IPS-18c (cell line): Measurements from ENCODE around the gene SLC7A7.
"Not testable (repeated sequence)": the region's sequence is repeated elsewhere in the genome, so short reads cannot be mapped to it uniquely, and the experiment has no call there.

Source experiments
- H3K4me3 ChIP-seq: 2 replicates; pipeline ENCODE4 v1.7.0; 2013; ENCODE audit warnings: low read depth, mild to moderate bottlenecking, low read length, moderate library complexity; ENCODE audit not compliant: insufficient read depth
- H3K9me3 ChIP-seq: one replicate; pipeline ENCODE4 v1.6.1; 2013; ENCODE audit warnings: mild to moderate bottlenecking, low read length, moderate library complexity; ENCODE audit not compliant: control insufficient read depth, insufficient read depth

SLC7A7 gene

GRCh38 chr14:22829661-22830442 is 14.6 kb upstream of the SLC7A7 start, which contains the start of gene MRPL52:
Gene MRPL52, plus strand, starts transcription at chr14:22829887. Its CDS starts 26 bp downstream, at chr14:22829913.
- no peaks in the 10 kb centered on the region for H3K9me3 ChIP-seq
- peak within 1 kb of the TSS; percentile 80 for H3K4me3 ChIP-seq

GRCh38 chr14:22829076-22829660 is 13.9 kb upstream of the SLC7A7 start:
- peak overlapping the region; percentile 80; the same call in 1 of the 2 replicates for H3K4me3 ChIP-seq
- not testable (repeated sequence) for H3K9me3 ChIP-seq

- no peak overlapping the region for H3K4me3 ChIP-seq
- H3K9me3 ChIP-seq = no peaks in the 10 kb centered on the region
Measured at GRCh38 chr14:22824711-22825359, 9.6 kb upstream of the SLC7A7 start.

GRCh38 chr14:22822571-22823098 is 7.4 kb upstream of the SLC7A7 start:
- H3K4me3 ChIP-seq = peak overlapping the region; percentile 90
- no peaks in the 10 kb centered on the region for H3K9me3 ChIP-seq

DNA sequence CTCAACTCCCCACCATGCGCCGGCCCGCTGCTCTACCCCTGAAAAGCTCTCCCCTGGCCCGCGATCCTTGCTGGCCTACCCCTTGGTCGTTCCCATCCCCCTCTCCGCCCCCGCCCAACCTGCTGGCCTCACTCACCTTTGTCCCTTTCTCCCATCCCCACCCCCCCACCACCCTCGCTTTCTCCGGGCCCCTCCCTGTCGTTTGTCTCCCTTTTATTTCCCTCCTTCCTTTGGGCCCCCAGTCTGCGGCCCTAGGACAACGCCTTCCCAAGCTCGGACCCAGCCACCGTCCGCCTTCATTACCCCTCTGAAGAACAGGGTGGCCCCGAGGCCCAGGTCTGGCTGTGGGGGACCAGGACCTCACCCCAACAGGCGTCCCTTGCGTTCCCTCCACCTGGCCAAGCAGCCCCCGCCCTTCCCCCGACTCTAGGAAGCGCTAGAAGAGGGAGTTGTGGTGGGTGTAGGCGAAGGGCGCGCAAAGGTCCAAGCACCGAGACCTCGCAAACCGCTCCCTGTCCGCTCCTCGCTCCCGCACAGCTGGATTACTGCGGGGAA is 6.9 kb upstream of the SLC7A7 start:
- peak overlapping the region; percentile 90 for H3K4me3 ChIP-seq

GRCh38 chr14:22821193-22822015 is 6.2 kb upstream of the SLC7A7 start:
- Histone ChIP-seq H3K4me3 (peak overlapping the region; percentile 90), H3K9me3 (no peaks in the 10 kb centered on the region)

More for the DNA sequence above, 6.9 kb upstream of the SLC7A7 start:
- no peaks in the 10 kb centered on the region for H3K9me3 ChIP-seq

- H3K4me3 ChIP-seq = no peak overlapping the region
- no peaks in the 10 kb centered on the region for H3K9me3 ChIP-seq
Measured at GRCh38 chr14:22820731-22821130, 5.5 kb upstream of the SLC7A7 start.

DNA sequence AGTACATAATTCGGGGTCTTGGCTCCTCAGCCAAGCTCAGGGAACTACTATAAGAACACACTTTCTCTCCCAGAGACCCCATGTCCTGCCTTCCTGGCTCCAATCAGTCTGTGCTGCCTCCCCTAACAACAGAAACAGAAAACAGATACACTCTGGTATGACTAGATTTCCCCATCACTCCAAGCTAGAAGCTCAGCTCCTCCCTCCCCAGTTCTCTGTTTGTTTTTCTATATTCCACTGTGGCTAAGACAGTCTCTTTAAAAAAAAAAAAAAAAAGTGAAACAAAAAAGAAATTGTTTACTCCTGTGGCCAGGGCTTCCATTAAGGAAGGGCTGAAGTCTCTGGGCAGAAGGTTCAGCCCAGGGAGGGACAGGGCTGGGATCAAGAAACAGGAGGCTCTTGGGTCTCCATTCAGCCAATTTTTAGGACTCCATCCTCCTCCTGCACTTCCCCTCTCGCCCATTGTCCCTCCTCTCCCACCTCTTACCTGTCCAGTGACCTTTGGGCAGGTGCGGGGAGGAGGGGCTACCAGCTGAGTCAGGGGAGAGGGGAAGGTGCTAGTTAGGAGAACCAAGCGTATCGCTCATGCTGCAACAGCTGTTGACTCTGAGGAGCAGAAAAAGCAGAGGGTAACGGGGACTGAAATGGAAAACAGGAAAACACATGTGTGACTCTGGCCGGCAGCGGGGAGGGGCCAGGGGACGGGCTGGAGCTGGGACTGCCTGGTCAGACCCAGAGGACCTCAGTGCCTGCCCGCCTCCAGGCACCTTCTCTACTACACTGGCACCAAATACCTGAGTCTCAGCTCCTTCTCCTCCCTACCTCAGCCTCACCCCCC is 4.1 kb upstream of the SLC7A7 start:
- Histone ChIP-seq H3K4me3 (no peak overlapping the region; the same call in 1 of the 2 replicates), H3K9me3 (no peaks in the 10 kb centered on the region)

- H3K4me3 ChIP-seq = no peak overlapping the region
Measured at GRCh38 chr14:22814373-22814772, 862 bp downstream of the SLC7A7 start.

GRCh38 chr14:22813145-22813544 is 2.1 kb downstream of the SLC7A7 start:
- H3K4me3 ChIP-seq = no peak overlapping the region
- no peaks in the 10 kb centered on the region for H3K9me3 ChIP-seq

More at GRCh38 chr14:22814373-22814772, 862 bp downstream of the SLC7A7 start:
- H3K9me3 ChIP-seq = no peaks in the 10 kb centered on the region

DNA sequence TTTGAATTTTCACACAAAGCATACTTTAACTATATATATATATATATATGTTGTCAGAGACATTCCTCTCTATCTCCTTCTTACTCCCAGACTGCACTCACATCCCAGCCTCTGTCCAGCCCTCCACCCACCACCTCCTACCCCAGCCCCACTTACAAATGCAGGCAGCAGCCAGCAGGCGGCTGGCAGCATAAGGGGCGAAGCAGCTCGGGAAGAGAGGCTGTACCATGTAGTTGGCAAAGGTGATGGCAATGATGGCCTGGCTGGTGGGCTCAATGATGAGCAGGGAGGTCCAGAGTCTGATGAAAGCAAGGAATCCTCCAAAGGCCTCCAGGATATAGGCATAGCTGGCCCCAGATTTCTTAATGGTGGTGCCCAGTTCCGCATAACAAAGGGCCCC is 2.5 kb downstream of the SLC7A7 start:
- H3K4me3 ChIP-seq = no peak overlapping the region
- H3K9me3 ChIP-seq = no peaks in the 10 kb centered on the region

DNA sequence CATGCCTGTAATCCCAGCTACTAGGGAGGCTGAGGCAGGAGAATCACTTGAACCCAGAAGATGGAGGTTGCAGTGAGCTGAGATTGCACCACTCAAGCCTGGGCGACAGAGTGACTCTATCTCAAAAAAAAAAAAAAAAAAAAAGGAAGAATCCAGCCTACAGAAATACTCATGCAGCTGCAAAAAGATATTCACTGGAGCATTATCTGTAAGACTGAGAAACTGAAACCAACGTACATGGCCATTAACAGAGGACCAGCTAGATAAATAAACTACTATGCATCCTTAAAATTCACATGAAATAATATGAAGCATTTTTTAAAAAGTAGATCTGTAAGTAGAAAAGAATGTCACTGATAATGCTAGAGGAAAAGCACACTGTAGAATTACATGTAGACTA is 3.5 kb downstream of the SLC7A7 start:
- Histone ChIP-seq H3K9me3 (no peaks in the 10 kb centered on the region), H3K4me3 (no peak overlapping the region)

DNA sequence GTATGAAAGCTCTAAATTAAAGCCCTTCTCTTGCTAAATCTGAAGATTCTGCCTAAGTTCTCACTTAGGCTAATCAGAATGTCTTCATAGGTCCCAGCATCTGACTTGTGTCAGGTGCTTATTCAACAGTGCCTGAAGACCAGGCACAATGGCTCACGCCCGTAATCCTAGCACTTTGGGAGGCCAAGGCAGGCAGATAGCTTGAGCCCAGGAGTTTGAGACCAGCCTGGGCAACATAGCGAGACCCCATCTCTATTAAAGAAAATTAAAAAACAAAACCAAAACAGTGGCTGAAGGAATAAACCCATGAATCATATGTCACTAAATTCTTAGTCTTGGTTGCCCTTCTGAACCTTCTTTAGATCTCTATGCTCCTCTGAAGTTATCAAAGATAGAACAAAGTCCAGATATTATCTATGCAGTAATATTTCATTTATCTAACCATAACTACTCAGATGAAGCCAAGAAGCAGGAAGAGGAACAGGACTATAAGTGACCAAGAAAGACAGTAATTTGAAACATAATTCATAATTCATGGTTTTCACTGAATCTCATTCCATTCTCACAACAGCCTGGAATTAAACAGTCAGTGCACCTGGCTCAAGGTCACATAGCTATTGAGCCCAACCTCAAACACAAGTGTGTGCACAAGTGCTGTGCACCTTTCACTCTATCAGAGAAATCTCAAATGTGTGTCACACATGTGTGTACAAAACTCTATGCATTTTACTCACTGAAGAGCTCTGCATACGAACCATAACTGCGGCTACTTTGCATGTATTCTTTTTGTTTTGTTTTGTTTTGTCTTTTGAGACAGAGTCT is 6.6 kb downstream of the SLC7A7 start:
- Histone ChIP-seq H3K4me3 (no peak overlapping the region), H3K9me3 (no peaks in the 10 kb centered on the region)

DNA sequence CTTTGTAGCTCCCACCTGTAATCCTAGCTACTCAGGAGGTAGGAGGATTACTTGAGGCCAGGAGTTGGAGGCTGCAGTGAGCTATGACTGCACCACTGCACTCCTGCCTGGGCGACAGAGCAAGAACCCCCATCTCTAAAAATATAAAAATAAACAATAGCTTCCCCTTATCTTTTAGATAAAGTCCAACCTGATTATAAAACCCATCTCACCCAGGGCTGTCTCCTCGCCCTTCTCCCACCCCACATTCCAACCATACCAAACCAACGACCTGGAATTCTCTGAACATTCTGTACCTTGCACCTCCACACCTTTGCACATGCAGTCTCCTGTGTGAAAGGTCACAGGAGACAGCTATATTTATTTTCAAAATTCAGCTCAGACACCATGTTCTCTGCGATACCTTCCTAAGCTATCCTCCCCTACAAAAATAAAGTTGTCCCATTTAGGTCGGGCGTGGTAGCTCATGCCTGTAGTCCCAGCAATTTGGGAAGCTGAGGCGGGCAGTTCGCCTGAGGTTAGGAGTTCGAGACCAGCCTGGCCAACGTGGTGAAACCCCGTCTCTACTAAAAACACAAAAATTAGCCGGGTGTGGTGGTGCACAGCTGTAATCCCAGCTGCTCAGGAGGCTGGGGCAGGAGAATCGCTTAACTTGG is 7.7 kb downstream of the SLC7A7 start:
- Histone ChIP-seq H3K9me3 (no peaks in the 10 kb centered on the region), H3K4me3 (no peak overlapping the region)

GRCh38 chr14:22805235-22805634 is 10.0 kb downstream of the SLC7A7 start:
- not testable (repeated sequence) for H3K9me3 ChIP-seq, H3K4me3 ChIP-seq
